Measurements from ENCODE around the gene OXNAD1. TPM values are rescaled to one million over a fixed set of nuclear protein-coding genes. Genes with fewer than 3 reads are reported as not detected.

The OXNAD1 gene
- total RNA-seq, 2 donors from 2014 or later: 16.2 to 16.3 TPM

DNA sequence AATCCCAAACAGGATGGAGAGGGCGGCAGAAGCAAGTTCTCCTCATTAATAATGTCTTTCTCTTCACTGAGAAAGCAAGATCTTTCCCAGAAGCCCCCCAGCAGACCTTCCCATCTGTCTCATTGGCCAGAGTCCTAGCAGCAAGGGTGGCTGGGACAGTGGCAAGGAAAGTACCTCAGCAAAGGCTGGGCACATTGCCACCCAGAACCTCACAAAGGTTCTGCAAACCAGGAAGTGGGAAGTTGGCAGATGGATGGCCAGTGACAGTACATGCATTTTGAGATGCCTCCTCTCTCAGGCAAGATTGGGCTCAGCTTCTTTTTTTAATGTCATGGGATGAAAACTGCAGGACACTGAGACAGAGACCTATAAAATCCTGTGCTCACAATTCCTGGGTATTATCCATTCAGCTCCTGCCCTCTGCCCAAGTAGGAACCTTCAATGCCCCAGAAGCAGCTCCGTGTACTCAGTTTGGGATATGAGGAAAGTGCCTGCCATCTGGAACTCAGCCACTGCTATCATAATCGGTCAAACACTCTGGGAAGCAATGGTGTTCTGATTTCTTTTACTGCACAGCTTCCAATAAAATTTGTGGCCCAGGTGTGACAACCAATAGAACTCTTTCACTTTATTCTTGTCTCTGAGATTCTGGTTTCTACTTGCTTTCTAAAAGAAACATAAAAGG lies 25.8 kb upstream of the OXNAD1 start:
- intact Hi-C loops (cut with DNase I): no loop called here

DNA sequence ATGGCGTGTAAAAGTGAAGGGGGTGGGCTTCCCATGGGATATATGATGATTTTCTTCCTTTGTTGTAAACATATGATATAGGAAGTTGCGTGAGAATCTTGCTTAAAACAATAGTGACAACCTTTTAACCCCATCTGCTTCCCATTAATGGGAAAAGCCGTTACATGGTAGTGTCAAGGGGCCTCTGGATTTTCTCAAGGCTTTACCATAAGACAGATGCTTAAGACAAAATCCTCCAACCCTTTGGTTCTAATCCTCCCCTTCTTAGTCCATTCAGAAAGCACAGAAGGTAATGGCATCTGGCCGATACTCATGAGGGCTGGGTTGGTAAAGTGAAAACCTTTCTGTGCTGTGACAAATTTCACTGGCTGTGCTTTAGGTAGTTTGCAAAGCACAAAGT lies 25.2 kb upstream of the OXNAD1 start:
- TF ChIP-seq POLR2AphosphoS5 (IDR thresholded peaks at IDR 0.05): no peak
- no peak for TF ChIP-seq POLR2A (IDR thresholded peaks at IDR 0.05)
- TF ChIP-seq, protein P1, sequence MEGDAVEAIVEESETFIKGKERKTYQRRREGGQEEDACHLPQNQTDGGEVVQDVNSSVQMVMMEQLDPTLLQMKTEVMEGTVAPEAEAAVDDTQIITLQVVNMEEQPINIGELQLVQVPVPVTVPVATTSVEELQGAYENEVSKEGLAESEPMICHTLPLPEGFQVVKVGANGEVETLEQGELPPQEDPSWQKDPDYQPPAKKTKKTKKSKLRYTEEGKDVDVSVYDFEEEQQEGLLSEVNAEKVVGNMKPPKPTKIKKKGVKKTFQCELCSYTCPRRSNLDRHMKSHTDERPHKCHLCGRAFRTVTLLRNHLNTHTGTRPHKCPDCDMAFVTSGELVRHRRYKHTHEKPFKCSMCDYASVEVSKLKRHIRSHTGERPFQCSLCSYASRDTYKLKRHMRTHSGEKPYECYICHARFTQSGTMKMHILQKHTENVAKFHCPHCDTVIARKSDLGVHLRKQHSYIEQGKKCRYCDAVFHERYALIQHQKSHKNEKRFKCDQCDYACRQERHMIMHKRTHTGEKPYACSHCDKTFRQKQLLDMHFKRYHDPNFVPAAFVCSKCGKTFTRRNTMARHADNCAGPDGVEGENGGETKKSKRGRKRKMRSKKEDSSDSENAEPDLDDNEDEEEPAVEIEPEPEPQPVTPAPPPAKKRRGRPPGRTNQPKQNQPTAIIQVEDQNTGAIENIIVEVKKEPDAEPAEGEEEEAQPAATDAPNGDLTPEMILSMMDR (IDR thresholded peaks at IDR 0.05): no peak
- WGBS: 80% methylated on average over 4 of the region's 4 CpGs
- DNase-seq (ENCODE audit: low spot score): no peak
- H3K9me3 ChIP-seq: no peaks in the 10 kb centered on the region
- H3K27me3 ChIP-seq (replicated peaks; ENCODE audit: insufficient read depth): no peaks in the 10 kb centered on the region
- H3K4me1 ChIP-seq (replicated peaks): no peaks in the 10 kb centered on the region
- intact Hi-C loops (cut with DNase I): loop anchor here (10.0 kb wide), 1 partner anchor 605 kb away; no protein-coding TSS in a partner anchor
- no peak overlapping the region for H3K27ac ChIP-seq
- H3K4me3 ChIP-seq: no peak overlapping the region
- H3K36me3 ChIP-seq: no peaks in the 10 kb centered on the region

More for the DNA sequence above, 25.8 kb upstream of the OXNAD1 start:
- Histone ChIP-seq H3K9me3 (no peaks in the 10 kb centered on the region), H3K27me3 (replicated peaks; ENCODE audit: insufficient read depth) (no peaks in the 10 kb centered on the region), H3K27ac (no peak overlapping the region), H3K4me1 (replicated peaks) (no peaks in the 10 kb centered on the region), H3K36me3 (no peaks in the 10 kb centered on the region), H3K4me3 (no peak overlapping the region)
- TF ChIP-seq POLR2AphosphoS5 (IDR thresholded peaks at IDR 0.05) (no peak), POLR2A (IDR thresholded peaks at IDR 0.05) (no peak)
- TF ChIP-seq, protein P1 (IDR thresholded peaks at IDR 0.05): no peak
- DNase-seq (ENCODE audit: low spot score): no peak
- 51% methylated on average over 3 of the region's 3 CpGs for WGBS

DNA sequence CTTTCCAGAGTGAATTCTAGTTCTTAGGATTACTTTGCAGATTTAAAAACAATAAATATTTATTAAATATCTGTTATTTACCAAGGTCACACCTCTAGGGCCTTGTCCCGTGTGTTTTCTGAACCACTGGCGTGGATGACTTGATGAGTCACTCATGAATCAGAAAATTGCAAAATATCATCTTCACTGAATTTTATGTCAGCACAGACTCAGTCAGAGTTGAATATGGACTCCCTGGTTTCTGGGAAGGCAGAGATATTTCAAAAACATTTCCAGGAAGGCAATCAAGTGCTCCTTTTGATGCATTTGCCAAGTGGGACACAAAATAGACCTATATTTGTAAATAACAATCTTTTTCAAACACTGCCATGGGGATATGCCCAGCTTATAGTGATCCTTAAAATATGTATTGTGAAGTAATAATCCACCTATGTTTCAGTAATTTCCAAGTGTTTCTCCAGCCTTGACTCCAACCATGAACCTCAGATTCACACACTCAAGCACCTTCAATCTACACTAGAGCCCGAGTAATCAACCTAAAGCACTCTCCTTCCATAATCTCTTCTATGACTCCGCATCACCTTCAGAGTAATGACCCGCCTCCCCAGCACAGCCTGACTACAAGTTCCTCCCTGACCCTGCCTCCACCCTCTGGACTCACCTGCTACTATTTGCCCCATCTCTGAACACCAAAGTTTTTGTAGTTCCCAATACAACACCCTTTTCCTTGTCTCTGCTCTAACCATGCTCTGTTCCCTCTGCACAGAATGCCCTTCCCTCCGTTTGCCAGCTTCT lies 24.6 kb upstream of the OXNAD1 start:
- no peak for DNase-seq (ENCODE audit: low spot score)
- H3K27me3 ChIP-seq (replicated peaks; ENCODE audit: insufficient read depth): no peaks in the 10 kb centered on the region
- H3K4me1 ChIP-seq (replicated peaks): no peaks in the 10 kb centered on the region
- no peak for TF ChIP-seq POLR2A (IDR thresholded peaks at IDR 0.05)
- H3K9me3 ChIP-seq: no peaks in the 10 kb centered on the region
- H3K4me3 ChIP-seq: no peak overlapping the region
- no peak overlapping the region for H3K27ac ChIP-seq
- 80% methylated on average over 6 of the region's 6 CpGs for WGBS
- intact Hi-C loops (cut with DNase I): loop anchor here (10.0 kb wide), 1 partner anchor 606 kb away; no protein-coding TSS in a partner anchor
- no peaks in the 10 kb centered on the region for H3K36me3 ChIP-seq

- WGBS: 92% methylated on average over 5 of the region's 5 CpGs
- intact Hi-C loops (cut with DNase I): loop anchor here (10.0 kb wide), 1 partner anchor 606 kb away; no protein-coding TSS in a partner anchor
- no peak for TF ChIP-seq POLR2A (IDR thresholded peaks at IDR 0.05)
- TF ChIP-seq POLR2AphosphoS5 (IDR thresholded peaks at IDR 0.05): no peak
- TF ChIP-seq, protein P1 (IDR thresholded peaks at IDR 0.05): no peak
- H3K4me3 ChIP-seq: no peak overlapping the region
- H3K4me1 ChIP-seq (replicated peaks): no peaks in the 10 kb centered on the region
- no peaks in the 10 kb centered on the region for H3K9me3 ChIP-seq
- no peak overlapping the region for H3K27ac ChIP-seq
- no peaks in the 10 kb centered on the region for H3K27me3 ChIP-seq (replicated peaks; ENCODE audit: insufficient read depth)
- H3K36me3 ChIP-seq: no peaks in the 10 kb centered on the region
- DNase-seq (ENCODE audit: low spot score): no peak
Observed at GRCh38 chr3:16241225-16241624, 23.8 kb upstream of the OXNAD1 start.

DNA sequence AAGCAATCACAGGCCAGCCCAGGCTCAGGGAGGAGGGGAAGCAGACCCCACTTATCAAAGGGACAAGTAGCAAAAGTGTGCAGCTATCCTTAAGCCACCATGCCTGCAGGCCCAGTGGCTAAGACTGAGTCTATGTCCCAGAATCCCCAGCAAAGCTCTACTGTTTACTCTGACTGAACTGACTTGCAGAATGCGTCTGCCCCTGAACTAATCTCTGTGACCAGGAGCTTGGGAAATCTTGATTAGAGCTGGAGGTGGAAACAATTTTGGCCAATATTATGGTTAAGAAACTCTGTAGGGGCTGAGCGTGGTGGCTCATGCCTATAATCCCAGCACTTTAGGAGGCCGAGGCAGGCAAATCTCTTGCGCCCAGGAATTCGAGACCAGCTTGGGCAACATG lies 22.8 kb upstream of the OXNAD1 start:
- H3K4me3 ChIP-seq: no peak overlapping the region
- no peaks in the 10 kb centered on the region for H3K36me3 ChIP-seq
- H3K4me1 ChIP-seq (replicated peaks): no peaks in the 10 kb centered on the region
- DNase-seq (ENCODE audit: low spot score): no peak
- H3K9me3 ChIP-seq: no peaks in the 10 kb centered on the region
- intact Hi-C loops (cut with DNase I): loop anchor here (10.0 kb wide), 1 partner anchor 607 kb away; no protein-coding TSS in a partner anchor
- no peak overlapping the region for H3K27ac ChIP-seq
- TF ChIP-seq, protein P1 (IDR thresholded peaks at IDR 0.05): no peak
- WGBS: 96% methylated on average over 5 of the region's 5 CpGs
- no peaks in the 10 kb centered on the region for H3K27me3 ChIP-seq (replicated peaks; ENCODE audit: insufficient read depth)
